ENCODE data around the gene SPTBN4.

SPTBN4 gene

GRCh38 chr19:40420766-40421765 is 45.7 kb upstream of the SPTBN4 start:
- TF ChIP-seq, protein P1, sequence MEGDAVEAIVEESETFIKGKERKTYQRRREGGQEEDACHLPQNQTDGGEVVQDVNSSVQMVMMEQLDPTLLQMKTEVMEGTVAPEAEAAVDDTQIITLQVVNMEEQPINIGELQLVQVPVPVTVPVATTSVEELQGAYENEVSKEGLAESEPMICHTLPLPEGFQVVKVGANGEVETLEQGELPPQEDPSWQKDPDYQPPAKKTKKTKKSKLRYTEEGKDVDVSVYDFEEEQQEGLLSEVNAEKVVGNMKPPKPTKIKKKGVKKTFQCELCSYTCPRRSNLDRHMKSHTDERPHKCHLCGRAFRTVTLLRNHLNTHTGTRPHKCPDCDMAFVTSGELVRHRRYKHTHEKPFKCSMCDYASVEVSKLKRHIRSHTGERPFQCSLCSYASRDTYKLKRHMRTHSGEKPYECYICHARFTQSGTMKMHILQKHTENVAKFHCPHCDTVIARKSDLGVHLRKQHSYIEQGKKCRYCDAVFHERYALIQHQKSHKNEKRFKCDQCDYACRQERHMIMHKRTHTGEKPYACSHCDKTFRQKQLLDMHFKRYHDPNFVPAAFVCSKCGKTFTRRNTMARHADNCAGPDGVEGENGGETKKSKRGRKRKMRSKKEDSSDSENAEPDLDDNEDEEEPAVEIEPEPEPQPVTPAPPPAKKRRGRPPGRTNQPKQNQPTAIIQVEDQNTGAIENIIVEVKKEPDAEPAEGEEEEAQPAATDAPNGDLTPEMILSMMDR (conservative IDR thresholded peaks at IDR 0.05; ENCODE audit: low read depth, low read length): peak; percentile 97
- H3K4me3 ChIP-seq (ENCODE audit: low read length): peak overlapping the region; percentile 65
- DNase-seq (ENCODE audit: low read depth): peak; percentile 68

- no peak overlapping the region for H3K4me3 ChIP-seq (ENCODE audit: low read length)
- TF ChIP-seq, protein P1 (conservative IDR thresholded peaks at IDR 0.05; ENCODE audit: low read depth, low read length): no peak
Observed at GRCh38 chr19:40421993-40422747, 44.6 kb upstream of the SPTBN4 start.

DNA sequence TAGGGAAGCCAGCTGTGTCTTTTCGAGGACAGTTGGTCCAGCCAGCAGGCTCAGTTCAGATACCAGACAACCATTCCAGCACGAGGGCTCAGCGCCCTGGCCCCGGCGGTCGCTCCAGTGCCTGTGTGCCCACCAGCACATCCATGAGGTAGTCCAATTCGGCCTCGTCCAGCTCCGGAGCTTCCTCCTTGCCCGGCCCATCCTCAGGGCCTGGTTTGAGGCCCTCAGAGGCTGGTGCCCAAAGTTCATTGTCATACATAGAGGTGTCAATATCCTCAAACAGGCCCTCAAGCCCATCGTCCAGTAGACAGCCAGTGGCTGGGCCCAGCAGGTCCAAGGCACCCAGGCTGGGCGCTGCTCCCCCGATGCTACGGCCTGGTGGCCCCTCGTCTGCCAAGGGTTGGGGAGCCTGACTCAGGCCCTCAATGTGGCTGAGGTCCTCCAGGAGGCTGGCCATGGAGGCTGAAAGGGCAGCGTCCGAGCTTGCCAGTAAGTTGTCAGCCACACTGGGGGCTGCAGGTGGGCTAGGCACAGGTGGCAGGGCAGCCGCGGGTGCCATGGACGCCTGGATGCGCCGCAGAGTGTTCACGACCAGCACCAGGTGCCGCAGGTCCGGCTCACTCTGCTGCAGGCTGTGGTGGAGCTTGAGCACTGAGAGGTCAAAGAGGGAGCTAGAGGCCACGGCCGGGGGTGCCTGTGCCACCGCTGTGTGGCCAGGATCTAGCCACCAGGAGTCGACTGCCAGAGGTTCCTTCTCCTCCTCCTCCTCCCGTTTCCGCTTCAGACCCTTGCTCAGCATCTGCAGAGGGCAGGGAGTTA is 43.8 kb upstream of the SPTBN4 start:
- H3K4me3 ChIP-seq (ENCODE audit: low read length): no peak overlapping the region
- no peak for DNase-seq (ENCODE audit: low read depth)
- TF ChIP-seq, protein P1 (conservative IDR thresholded peaks at IDR 0.05; ENCODE audit: low read depth, low read length): no peak

More at GRCh38 chr19:40421993-40422747, 44.6 kb upstream of the SPTBN4 start:
- no peak for DNase-seq (ENCODE audit: low read depth)

GRCh38 chr19:40423938-40424337 is 42.9 kb upstream of the SPTBN4 start:
- peak overlapping the region; percentile 85 for H3K4me3 ChIP-seq (ENCODE audit: low read length)
- TF ChIP-seq, protein P1 (conservative IDR thresholded peaks at IDR 0.05; ENCODE audit: low read depth, low read length): no peak
- DNase-seq (ENCODE audit: low read depth): no peak

- TF ChIP-seq, protein P1 (conservative IDR thresholded peaks at IDR 0.05; ENCODE audit: low read depth, low read length): no peak
- no peak for DNase-seq (ENCODE audit: low read depth)
- peak overlapping the region; percentile 85 for H3K4me3 ChIP-seq (ENCODE audit: low read length)
Observed at GRCh38 chr19:40424637-40425449, 42.0 kb upstream of the SPTBN4 start.

Data from retinal pigment epithelial cell (primary cell).